HepG2 (cell line): ENCODE data around the gene FAM89B. TPM values are rescaled to one million over a fixed set of nuclear protein-coding genes. Genes with fewer than 3 reads are reported as not detected.
A peak's percentile ranks its signal among the peaks of the same experiment; 100 is the strongest.

Source experiments
- ATAC-seq: fragments of 200-7000 bp; cut with Tn5 transposase; 3 replicates; pipeline ENCODE4 v1.9.1; 2020; ENCODE audit warnings: mild to moderate bottlenecking, moderate library complexity
- BruUV-seq: library from RNA; stranded (reverse); fragments of 400-500 nt; replicated peaks from 2 replicates; lab custom pipeline; 2021; lab: Mats Ljungman, UMichigan
- CTCF ChIA-PET: fragments of 300-600 bp; formaldehyde crosslinking; extraction: SDS; loops from one replicate; lab custom pipeline; 2021; ENCODE audit warnings: low total read pairs, inconsistent platforms, low intra/inter-chr PET ratio; lab: Yijun Ruan, JAX
- POLR2A ChIA-PET: fragments of 350-600 bp; sonication (Branson Sonifier 250); formaldehyde crosslinking; loops from one replicate; lab custom pipeline; 2020; ENCODE audit warnings: antibody characterized with exemption, inconsistent platforms; lab: Yijun Ruan, JAX
- DNase-seq: peaks from one replicate; pipeline ENCODE4 v3.0.0-alpha.2; 2015; ENCODE audit warnings: low spot score
- FAIRE-seq: peaks from 3 replicates; lab custom pipeline; 2011; peaks lifted over from hg19 to GRCh38; lab: Jason Lieb, UNC
- H2AFZ ChIP-seq: one replicate; pipeline ENCODE4 v1.6.1; 2011; ENCODE audit warnings: low read length, inconsistent platforms
- H3K27ac ChIP-seq: fragments of 300-600 bp; 3 replicates; pipeline ENCODE4 v1.8.0; 2011; ENCODE audit warnings: mixed run types, mild to moderate bottlenecking, mixed read lengths, low read length, inconsistent platforms; ENCODE audit not compliant: insufficient read depth; ENCODE audit errors: extremely low read length
- H3K27me3 ChIP-seq, 2 experiments: fragments of 200-600 bp in 1 of 2; 2 replicates in 1 of 2; 3 replicates in 1 of 2; pipeline versions ENCODE4 v1.6.0 to v1.8.0; 2011; ENCODE audit warnings: low read length in 2 of 2, mild to moderate bottlenecking in 2 of 2, moderate library complexity in 2 of 2, inconsistent platforms in 1 of 2; ENCODE audit not compliant: insufficient read depth in 2 of 2, control insufficient read depth in 1 of 2
- H3K36me3 ChIP-seq, 2 experiments: fragments of 200-600 bp in 1 of 2; replicated peaks in 1 of 2; 2 replicates in 1 of 2; 3 replicates in 1 of 2; pipeline versions ENCODE4 v1.5.1 to v1.8.0; 2011; ENCODE audit warnings: low read length in 2 of 2, inconsistent platforms in 1 of 2; ENCODE audit not compliant: insufficient read depth in 2 of 2, control insufficient read depth in 1 of 2
- H3K4me1 ChIP-seq: 2 replicates; pipeline ENCODE4 v1.5.1; 2012; ENCODE audit warnings: low read length, inconsistent platforms; ENCODE audit not compliant: insufficient read depth
- H3K4me2 ChIP-seq: 2 replicates; pipeline ENCODE4 v1.6.0; 2011; ENCODE audit warnings: low read depth, low read length, inconsistent platforms
- H3K4me3 ChIP-seq, 3 experiments: fragments of 200-600 bp in 1 of 3; sonication (generic), shearing (Covaris generic) in 1 of 3; replicated peaks in 1 of 3; 2 replicates each; pipeline ENCODE4 v1.5.1; 2011 to 2016; ENCODE audit warnings: low read length in 3 of 3, inconsistent platforms in 2 of 3, low read depth in 2 of 3, mild to moderate bottlenecking in 2 of 3, control low read depth in 1 of 3, mixed read lengths in 1 of 3; ENCODE audit not compliant: insufficient read depth in 1 of 3
- H3K79me2 ChIP-seq: one replicate; pipeline ENCODE4 v1.6.1; 2011; ENCODE audit warnings: low read length, inconsistent platforms; ENCODE audit not compliant: insufficient read depth
- H3K9ac ChIP-seq: 2 replicates; pipeline ENCODE4 v1.6.0; 2011; ENCODE audit warnings: mild to moderate bottlenecking, low read depth, low read length, inconsistent platforms; ENCODE audit not compliant: insufficient read depth
- H3K9me3 ChIP-seq: 2 replicates; pipeline ENCODE4 v1.5.1; 2012; ENCODE audit warnings: mild to moderate bottlenecking, low read length
- H4K20me1 ChIP-seq: 2 replicates; pipeline ENCODE4 v1.6.0; 2011; ENCODE audit warnings: inconsistent platforms, mild to moderate bottlenecking, low read length, moderate library complexity; ENCODE audit not compliant: insufficient read depth
- DMTF1 ChIP-seq: sonication (generic); formaldehyde crosslinking; IDR thresholded peaks from 2 replicates; pipeline ENCODE4 v1.4.0; 2020; ENCODE audit warnings: mild to moderate bottlenecking, missing genetic modification reagents
- KDM2A ChIP-seq: sonication (generic); formaldehyde crosslinking; IDR thresholded peaks from 2 replicates; pipeline ENCODE4 v1.4.0; 2020; ENCODE audit warnings: low read depth, missing genetic modification reagents, borderline replicate concordance
- REST ChIP-seq, 2 experiments: IDR thresholded peaks; 2 replicates each; pipeline ENCODE4 v1.6.1; 2011 to 2012; ENCODE audit warnings: low read length in 2 of 2, borderline replicate concordance in 1 of 2, low read depth in 1 of 2, mild to moderate bottlenecking in 1 of 2, moderate library complexity in 1 of 2
- SKIL ChIP-seq: sonication (generic); formaldehyde crosslinking; IDR thresholded peaks from 2 replicates; pipeline ENCODE4 v1.8.0; 2022; ENCODE audit warnings: missing genetic modification reagents, mild to moderate bottlenecking, moderate library complexity, borderline replicate concordance
- ZC3H13 ChIP-seq: sonication (generic); formaldehyde crosslinking; IDR thresholded peaks from 2 replicates; pipeline ENCODE4 v1.8.1; 2023; ENCODE audit warnings: mild to moderate bottlenecking, missing genetic modification reagents, moderate library complexity
- ZFX ChIP-seq: sonication (generic); formaldehyde crosslinking; IDR thresholded peaks from 2 replicates; pipeline ENCODE4 v1.4.0; 2020; ENCODE audit warnings: mild to moderate bottlenecking, low read depth, missing genetic modification reagents, moderate library complexity
- ZNF263 ChIP-seq: sonication (generic); formaldehyde crosslinking; IDR thresholded peaks from 2 replicates; pipeline ENCODE4 v1.4.0; 2020; ENCODE audit warnings: missing genetic modification reagents
- ZNF329 ChIP-seq: sonication (generic); formaldehyde crosslinking; IDR thresholded peaks from 2 replicates; pipeline ENCODE4 v1.9.0; 2021; ENCODE audit warnings: low read depth, mild to moderate bottlenecking, missing genetic modification reagents
- ZNF501 ChIP-seq: sonication (generic); formaldehyde crosslinking; IDR thresholded peaks from 2 replicates; pipeline ENCODE4 v1.5.1; 2020; ENCODE audit warnings: mild to moderate bottlenecking, moderate library complexity, missing genetic modification reagents
- ZNF747 ChIP-seq: sonication (generic); formaldehyde crosslinking; IDR thresholded peaks from 2 replicates; pipeline ENCODE4 v1.8.1; 2023; ENCODE audit warnings: missing genetic modification reagents, mild to moderate bottlenecking, borderline replicate concordance
- WGBS: methylation state at CpG from one replicate; pipeline ENCODE4 v1.1.6; 2017; ENCODE audit warnings: low lambda C conversion rate; 5-methylcytosine and 5-hydroxymethylcytosine counted together
- in situ Hi-C: cut with HindIII; loops from 2 replicates; pipeline ENCODE4 v1.10.0; 2017; ENCODE audit warnings: low pct_unique_long_range_greater_than_20kb; ENCODE audit not compliant: extremely low pct_ligation_motif_present
- intact Hi-C: fragments of 100-400 bp; cut with micrococcal nuclease; formaldehyde crosslinking; loops from one replicate; pipeline ENCODE4 v1.10.0; 2022; ENCODE audit not compliant: unreplicated experiment
- polyA plus RNA-seq, 8 experiments: library from polyadenylated mRNA; depleted of rRNA in 3 of 8; stranded (reverse) in 7 of 8; unstranded in 1 of 8; fragments of >200 nt; fragmentation: Illumina TruSeq in 4 of 8; extraction: Trizol in 4 of 8; gene quantifications; 2 replicates each; pipeline versions ENCODE4 v1.2.1 to v1.2.3, GENCODE V29; 2011 to 2016; ENCODE audit warnings: low read depth in 4 of 8, missing spikeins in 1 of 8, mixed read lengths in 1 of 8; ENCODE audit not compliant: insufficient read depth in 1 of 8
- total RNA-seq, 5 experiments: library from RNA; depleted of rRNA; stranded (reverse); fragments of >200 nt; fragmentation: Illumina TruSeq; extraction: Trizol; gene quantifications; 2 replicates each; pipeline ENCODE4 v1.2.3, GENCODE V29; 2016; ENCODE audit warnings: low read depth in 1 of 5

FAM89B gene
- total and polyA plus RNA-seq, 2 of the 13 experiments (the other 11 are each of a cell fraction or from before 2014, with no cell fraction given): 5.7 to 8.0 TPM

- TF ChIP-seq DMTF1 (CRISPR knock-in tag) (no peak), ZNF263 (peak; percentile 89)
Measured at GRCh38 chr11:65611028-65611757, 38.9 kb downstream of the FAM89B start (continued).

GRCh38 chr11:65611758-65612603 is 39.6 kb downstream of the FAM89B start:
- no TSS peak for BruUV-seq
- WGBS: 70% methylated on average over 8 of the region's 12 CpGs
- H4K20me1 ChIP-seq: peaks cover 23% of the 10 kb centered on the region; the same call in 1 of the 2 replicates
- H3K27ac ChIP-seq: peak overlapping the region; percentile 31
- ChIA-PET POLR2A (interaction anchor here (0.7 to 4.3 kb wide), 7 partner anchors 10 to 100 kb away, joined by 3 to 48 read pairs (median 4); partner anchors contain the start of genes KAT5 and SIPA1), CTCF (no interaction called here)
- H2AFZ ChIP-seq: no peak overlapping the region
- H3K9me3 ChIP-seq: no peaks in the 10 kb centered on the region
- FAIRE-seq (no peak), DNase-seq (no peak), ATAC-seq (no peak)
- in situ Hi-C loops: loop anchor here (5.0 kb wide), 1 partner anchor 35 kb away; the partner anchor contains the start of gene EHBP1L1
- peak overlapping the region; percentile 96 for H3K4me2 ChIP-seq
- peaks cover 41% of the 10 kb centered on the region for H3K4me1 ChIP-seq
- peaks cover 57% of the 10 kb centered on the region for H3K79me2 ChIP-seq
- H3K27me3 ChIP-seq: no peaks in the 10 kb centered on the region; a peak in 1 of 5 replicates
- peaks cover 17 to 39% of the 10 kb centered on the region in 2 experiments; a peak in 4 of 5 replicates for H3K36me3 ChIP-seq
- H3K4me3 ChIP-seq: peak overlapping the region; percentile 84 to 97 (median 94)
- intact Hi-C loops: no loop called here
- peak; percentile 15; the same call in 1 of the 2 replicates for TF ChIP-seq ZFX (CRISPR knock-in tag)
- 0 out of 2 replicates have a peak, but pooled peaks have one; percentile 20 for TF ChIP-seq ZNF501 (CRISPR knock-in tag)
- TF ChIP-seq SKIL: no peak
- TF ChIP-seq ZNF747 (CRISPR knock-in tag): 0 out of 2 replicates have a peak, but pooled peaks have one; percentile 10
- TF ChIP-seq ZNF329 (CRISPR knock-in tag): peak; percentile 80; the same call in 1 of the 2 replicates
- 0 out of 2 replicates have a peak, but pooled peaks have one; percentile 35 for TF ChIP-seq ZC3H13
- TF ChIP-seq REST (IDR thresholded peaks at IDR 0.05; ENCODE audit: borderline replicate concordance in 1 of 2, low read depth in 1 of 2, low read length in 2 of 2): no peak
- peak; percentile 13; the same call in 1 of the 2 replicates for TF ChIP-seq KDM2A
- H3K9ac ChIP-seq: peak overlapping the region; percentile 95
